Suprapubic skin (tissue), 4 donors: ENCODE measurements around the gene ZNF324. TPM values are rescaled to one million over a fixed set of nuclear protein-coding genes. Genes with fewer than 3 reads are reported as not detected.
A peak's percentile ranks its signal among the peaks of the same experiment; 100 is the strongest.
"Not testable (repeated sequence)": the region's sequence is repeated elsewhere in the genome, so short reads cannot be mapped to it uniquely, and the experiment has no call there.

Experiments
- DNase-seq, 2 donors: peaks; one replicate each; pipeline ENCODE4 v3.0.0-alpha.2; 2019; ENCODE audit warnings: low spot score in 2 of 2
- H3K27ac ChIP-seq: fragments of 200-600 bp; sonication (generic); one replicate; pipeline ENCODE4 v1.5.1; 2019
- H3K27me3 ChIP-seq: fragments of 200-600 bp; sonication (generic); one replicate; pipeline ENCODE4 v1.5.1; 2019
- H3K36me3 ChIP-seq: fragments of 200-600 bp; sonication (generic); one replicate; pipeline ENCODE4 v1.5.1; 2019
- H3K4me1 ChIP-seq: fragments of 200-600 bp; sonication (generic); one replicate; pipeline ENCODE4 v1.5.1; 2019
- H3K4me3 ChIP-seq: fragments of 200-600 bp; sonication (generic); one replicate; pipeline ENCODE4 v1.5.1; 2019; ENCODE audit warnings: mild to moderate bottlenecking
- H3K9me3 ChIP-seq: fragments of 200-600 bp; sonication (generic); one replicate; pipeline ENCODE4 v1.5.1; 2019
- EP300 ChIP-seq: sonication (generic); formaldehyde crosslinking; IDR thresholded peaks from one replicate; pipeline ENCODE4 v1.6.1; 2017; ENCODE audit warnings: antibody characterized with exemption
- POLR2A ChIP-seq, 2 donors: fragments of 450-650 bp; IDR thresholded peaks; one replicate each; pipeline ENCODE4 v1.6.1; 2017; ENCODE audit warnings: antibody characterized with exemption in 2 of 2, mild to moderate bottlenecking in 2 of 2, moderate library complexity in 2 of 2
- POLR2AphosphoS5 ChIP-seq, 3 donors: sonication (generic); formaldehyde crosslinking; IDR thresholded peaks; one replicate each; pipeline ENCODE4 v1.6.1; 2017; ENCODE audit warnings: antibody characterized with exemption in 3 of 3
- WGBS: methylation state at CpG from one replicate; pipeline ENCODE4 v1.1.5; 2018; 5-methylcytosine and 5-hydroxymethylcytosine counted together
- total RNA-seq, 4 donors: library from RNA; depleted of rRNA; stranded (reverse); fragments of >200 nt; gene quantifications; one replicate each; pipeline ENCODE4 v1.1.0, GENCODE V29; 2016
- TF ChIP-seq, protein P1 (sequence below), 2 donors: fragments of 200-600 bp in 1 of 2; fragments of 450-650 bp in 1 of 2; sonication (generic) in 1 of 2; IDR thresholded peaks; one replicate each; pipeline ENCODE4 v1.5.1; 2016 to 2019; ENCODE audit warnings: antibody characterized with exemption in 2 of 2, mild to moderate bottlenecking in 1 of 2, moderate library complexity in 1 of 2

The ZNF324 gene
- total RNA-seq, 4 donors from 2014 or later: 20.3 to 41.5 (median 25.6) TPM

DNA sequence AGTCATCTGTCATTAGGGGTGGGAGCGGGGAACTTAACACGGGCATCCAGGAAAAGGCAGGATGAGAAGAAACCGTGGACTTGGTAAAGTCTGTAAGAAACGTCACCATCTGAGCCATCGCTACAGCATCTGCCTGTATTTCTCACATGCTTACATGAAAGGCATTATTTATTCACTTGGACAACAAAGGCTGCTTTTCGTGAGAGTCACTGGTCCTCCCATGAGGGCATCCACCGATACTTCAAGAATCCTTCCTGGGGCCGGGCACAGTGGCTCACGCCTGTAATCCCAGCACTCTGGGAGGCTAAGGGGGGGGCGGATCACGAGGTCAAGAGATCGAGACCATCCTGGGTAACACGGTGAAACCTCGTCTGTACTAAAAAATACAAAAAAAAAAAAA is 25.4 kb downstream of the ZNF324 start:
- Histone ChIP-seq H3K9me3 (no peaks in the 10 kb centered on the region), H3K27ac (no peak overlapping the region), H3K4me3 (no peak overlapping the region), H3K36me3 (no peaks in the 10 kb centered on the region), H3K27me3 (no peaks in the 10 kb centered on the region), H3K4me1 (peaks cover under 1% of the 10 kb centered on the region)
- DNase-seq: no peak
- TF ChIP-seq POLR2A (IDR thresholded peaks at IDR 0.05): no peak
- TF ChIP-seq EP300: no peak
- no peak for TF ChIP-seq POLR2AphosphoS5 (IDR thresholded peaks at IDR 0.05)
- TF ChIP-seq, protein P1, sequence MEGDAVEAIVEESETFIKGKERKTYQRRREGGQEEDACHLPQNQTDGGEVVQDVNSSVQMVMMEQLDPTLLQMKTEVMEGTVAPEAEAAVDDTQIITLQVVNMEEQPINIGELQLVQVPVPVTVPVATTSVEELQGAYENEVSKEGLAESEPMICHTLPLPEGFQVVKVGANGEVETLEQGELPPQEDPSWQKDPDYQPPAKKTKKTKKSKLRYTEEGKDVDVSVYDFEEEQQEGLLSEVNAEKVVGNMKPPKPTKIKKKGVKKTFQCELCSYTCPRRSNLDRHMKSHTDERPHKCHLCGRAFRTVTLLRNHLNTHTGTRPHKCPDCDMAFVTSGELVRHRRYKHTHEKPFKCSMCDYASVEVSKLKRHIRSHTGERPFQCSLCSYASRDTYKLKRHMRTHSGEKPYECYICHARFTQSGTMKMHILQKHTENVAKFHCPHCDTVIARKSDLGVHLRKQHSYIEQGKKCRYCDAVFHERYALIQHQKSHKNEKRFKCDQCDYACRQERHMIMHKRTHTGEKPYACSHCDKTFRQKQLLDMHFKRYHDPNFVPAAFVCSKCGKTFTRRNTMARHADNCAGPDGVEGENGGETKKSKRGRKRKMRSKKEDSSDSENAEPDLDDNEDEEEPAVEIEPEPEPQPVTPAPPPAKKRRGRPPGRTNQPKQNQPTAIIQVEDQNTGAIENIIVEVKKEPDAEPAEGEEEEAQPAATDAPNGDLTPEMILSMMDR (IDR thresholded peaks at IDR 0.05): no peak
- 91% methylated on average over 14 of the region's 14 CpGs for WGBS

- WGBS: 79% methylated on average over 7 of the region's 8 CpGs
- Histone ChIP-seq H3K27ac (no peak overlapping the region), H3K36me3 (no peaks in the 10 kb centered on the region), H3K4me1 (peaks cover 22% of the 10 kb centered on the region), H3K4me3 (no peak overlapping the region), H3K9me3 (no peaks in the 10 kb centered on the region), H3K27me3 (no peaks in the 10 kb centered on the region)
- TF ChIP-seq EP300 (no peak), POLR2A (IDR thresholded peaks at IDR 0.05) (no peak), POLR2AphosphoS5 (IDR thresholded peaks at IDR 0.05) (no peak)
- TF ChIP-seq, protein P1 (IDR thresholded peaks at IDR 0.05): no peak
- no peak for DNase-seq
Measured at GRCh38 chr19:58497634-58498170, 30.8 kb downstream of the ZNF324 start.

GRCh38 chr19:58498316-58499020 is 31.6 kb downstream of the ZNF324 start:
- H3K27ac ChIP-seq: no peak overlapping the region
- no peaks in the 10 kb centered on the region for H3K9me3 ChIP-seq
- WGBS: 62% methylated on average over 17 of the region's 22 CpGs
- peaks cover 22% of the 10 kb centered on the region for H3K4me1 ChIP-seq
- peak in 1 of 2 donors; percentile 77 for DNase-seq
- TF ChIP-seq POLR2AphosphoS5 (IDR thresholded peaks at IDR 0.05): no peak
- TF ChIP-seq, protein P1 (IDR thresholded peaks at IDR 0.05): no peak
- TF ChIP-seq EP300: no peak
- TF ChIP-seq POLR2A (IDR thresholded peaks at IDR 0.05): no peak
- no peaks in the 10 kb centered on the region for H3K36me3 ChIP-seq
- H3K27me3 ChIP-seq: no peaks in the 10 kb centered on the region
- H3K4me3 ChIP-seq: peak overlapping the region; percentile 56

DNA sequence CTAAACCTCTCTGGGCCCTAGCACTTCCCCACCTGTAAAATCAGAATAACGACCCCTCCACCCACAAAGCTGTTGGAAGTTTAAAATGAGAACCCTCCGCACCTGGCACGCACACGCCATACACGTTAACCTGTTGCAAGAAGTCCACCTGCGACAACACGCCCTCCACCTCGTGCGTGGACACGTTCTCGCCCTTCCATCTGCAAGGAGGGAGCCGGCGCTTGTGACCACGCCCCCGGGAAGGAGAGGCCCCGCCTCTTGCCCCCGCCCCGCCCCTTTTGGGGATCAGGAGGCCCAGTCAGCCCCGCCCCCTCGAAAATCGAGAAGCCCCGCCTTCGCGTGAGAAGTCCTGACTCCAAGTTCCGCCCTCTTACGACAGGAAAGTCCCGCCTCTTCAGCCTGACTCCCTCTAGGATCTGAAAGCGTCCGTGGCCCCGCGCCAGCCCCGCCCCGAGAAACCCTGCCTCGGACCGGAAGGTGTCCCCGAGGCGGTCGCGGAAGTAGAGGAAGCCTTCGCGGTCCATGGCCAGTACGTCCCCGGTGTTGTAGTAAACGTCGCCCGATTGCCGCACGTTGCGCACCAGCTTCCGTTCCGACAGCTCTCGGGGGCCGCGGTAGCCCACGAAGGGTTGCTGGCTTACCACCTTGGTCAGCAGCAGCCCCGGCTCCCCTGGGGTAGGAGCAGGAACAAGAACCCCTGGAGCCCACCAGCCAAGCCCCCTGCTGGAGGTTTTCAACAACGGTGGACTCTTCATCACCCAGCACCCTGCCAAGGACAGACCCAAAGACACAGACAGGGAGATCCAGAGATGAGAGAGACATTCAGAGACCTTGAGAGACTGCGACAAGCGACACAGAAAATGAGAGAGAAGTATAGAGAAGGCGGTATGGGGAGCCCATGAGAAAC is 32.4 kb downstream of the ZNF324 start:
- no peaks in the 10 kb centered on the region for H3K36me3 ChIP-seq
- H3K27ac ChIP-seq: peak overlapping the region; percentile 64
- no peaks in the 10 kb centered on the region for H3K9me3 ChIP-seq
- TF ChIP-seq, protein P1 (IDR thresholded peaks at IDR 0.05): peak in 1 of 2 donors; percentile 12
- TF ChIP-seq POLR2A (IDR thresholded peaks at IDR 0.05) (no peak), POLR2AphosphoS5 (IDR thresholded peaks at IDR 0.05) (peak in 2 of 3 donors; percentile 81 to 90)
- H3K4me3 ChIP-seq: peak overlapping the region; percentile 56
- WGBS: 2% methylated on average over 20 of the region's 60 CpGs
- peaks cover 22% of the 10 kb centered on the region for H3K4me1 ChIP-seq
- H3K27me3 ChIP-seq: no peaks in the 10 kb centered on the region
- DNase-seq: peak; percentile 100

DNA sequence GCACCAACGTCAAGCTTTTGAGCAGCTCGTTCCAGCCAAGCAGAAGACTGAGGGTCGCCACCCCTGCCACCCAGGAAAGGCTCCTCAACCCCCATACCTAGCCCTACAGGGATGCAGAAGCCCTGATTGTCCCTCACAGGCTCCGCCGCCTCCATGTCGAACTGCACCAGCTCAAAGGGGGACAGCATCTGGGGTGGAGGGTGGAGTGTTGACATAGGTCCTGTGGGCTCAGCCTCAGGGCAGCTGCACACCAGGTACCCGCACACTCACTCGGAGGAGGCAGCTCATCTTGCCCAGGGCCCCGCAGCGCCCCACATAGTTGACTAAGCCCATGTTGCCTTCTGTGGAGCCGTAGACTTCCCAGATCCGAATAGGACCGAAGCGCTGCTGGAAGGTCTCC is 33.4 kb downstream of the ZNF324 start:
- Histone ChIP-seq H3K27me3 (no peaks in the 10 kb centered on the region), H3K4me1 (peaks cover 22% of the 10 kb centered on the region), H3K36me3 (no peaks in the 10 kb centered on the region), H3K4me3 (peak overlapping the region; percentile 56), H3K9me3 (no peaks in the 10 kb centered on the region), H3K27ac (no peak overlapping the region)
- no peak for TF ChIP-seq EP300
- TF ChIP-seq POLR2A (IDR thresholded peaks at IDR 0.05): no peak
- TF ChIP-seq, protein P1 (IDR thresholded peaks at IDR 0.05): no peak
- TF ChIP-seq POLR2AphosphoS5 (IDR thresholded peaks at IDR 0.05): no peak
- WGBS: 96% methylated on average over 5 of the region's 14 CpGs
- no peak for DNase-seq

- WGBS: 87% methylated on average over 7 of the region's 8 CpGs
- H3K9me3 ChIP-seq, H3K36me3 ChIP-seq, H3K4me3 ChIP-seq, H3K27me3 ChIP-seq, DNase-seq, H3K4me1 ChIP-seq, H3K27ac ChIP-seq: not testable (repeated sequence)
Measured at GRCh38 chr19:58507602-58508223, 40.8 kb downstream of the ZNF324 start.
